Smooth muscle cell of the umbilical artery (primary cell): ENCODE results near the gene FARP1. TPM values are rescaled to one million over a fixed set of nuclear protein-coding genes. Genes with fewer than 3 reads are reported as not detected.

ENCODE experiments used
- total RNA-seq: library from RNA; depleted of rRNA; stranded (reverse); fragments of >200 nt; gene quantifications from 2 replicates; pipeline ENCODE4 v1.2.3, GENCODE V29; 2014

The FARP1 gene, protein sequence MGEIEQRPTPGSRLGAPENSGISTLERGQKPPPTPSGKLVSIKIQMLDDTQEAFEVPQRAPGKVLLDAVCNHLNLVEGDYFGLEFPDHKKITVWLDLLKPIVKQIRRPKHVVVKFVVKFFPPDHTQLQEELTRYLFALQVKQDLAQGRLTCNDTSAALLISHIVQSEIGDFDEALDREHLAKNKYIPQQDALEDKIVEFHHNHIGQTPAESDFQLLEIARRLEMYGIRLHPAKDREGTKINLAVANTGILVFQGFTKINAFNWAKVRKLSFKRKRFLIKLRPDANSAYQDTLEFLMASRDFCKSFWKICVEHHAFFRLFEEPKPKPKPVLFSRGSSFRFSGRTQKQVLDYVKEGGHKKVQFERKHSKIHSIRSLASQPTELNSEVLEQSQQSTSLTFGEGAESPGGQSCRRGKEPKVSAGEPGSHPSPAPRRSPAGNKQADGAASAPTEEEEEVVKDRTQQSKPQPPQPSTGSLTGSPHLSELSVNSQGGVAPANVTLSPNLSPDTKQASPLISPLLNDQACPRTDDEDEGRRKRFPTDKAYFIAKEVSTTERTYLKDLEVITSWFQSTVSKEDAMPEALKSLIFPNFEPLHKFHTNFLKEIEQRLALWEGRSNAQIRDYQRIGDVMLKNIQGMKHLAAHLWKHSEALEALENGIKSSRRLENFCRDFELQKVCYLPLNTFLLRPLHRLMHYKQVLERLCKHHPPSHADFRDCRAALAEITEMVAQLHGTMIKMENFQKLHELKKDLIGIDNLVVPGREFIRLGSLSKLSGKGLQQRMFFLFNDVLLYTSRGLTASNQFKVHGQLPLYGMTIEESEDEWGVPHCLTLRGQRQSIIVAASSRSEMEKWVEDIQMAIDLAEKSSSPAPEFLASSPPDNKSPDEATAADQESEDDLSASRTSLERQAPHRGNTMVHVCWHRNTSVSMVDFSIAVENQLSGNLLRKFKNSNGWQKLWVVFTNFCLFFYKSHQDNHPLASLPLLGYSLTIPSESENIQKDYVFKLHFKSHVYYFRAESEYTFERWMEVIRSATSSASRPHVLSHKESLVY
- 33.9 and 60.7 TPM in 2 replicates for total RNA-seq

DNA sequence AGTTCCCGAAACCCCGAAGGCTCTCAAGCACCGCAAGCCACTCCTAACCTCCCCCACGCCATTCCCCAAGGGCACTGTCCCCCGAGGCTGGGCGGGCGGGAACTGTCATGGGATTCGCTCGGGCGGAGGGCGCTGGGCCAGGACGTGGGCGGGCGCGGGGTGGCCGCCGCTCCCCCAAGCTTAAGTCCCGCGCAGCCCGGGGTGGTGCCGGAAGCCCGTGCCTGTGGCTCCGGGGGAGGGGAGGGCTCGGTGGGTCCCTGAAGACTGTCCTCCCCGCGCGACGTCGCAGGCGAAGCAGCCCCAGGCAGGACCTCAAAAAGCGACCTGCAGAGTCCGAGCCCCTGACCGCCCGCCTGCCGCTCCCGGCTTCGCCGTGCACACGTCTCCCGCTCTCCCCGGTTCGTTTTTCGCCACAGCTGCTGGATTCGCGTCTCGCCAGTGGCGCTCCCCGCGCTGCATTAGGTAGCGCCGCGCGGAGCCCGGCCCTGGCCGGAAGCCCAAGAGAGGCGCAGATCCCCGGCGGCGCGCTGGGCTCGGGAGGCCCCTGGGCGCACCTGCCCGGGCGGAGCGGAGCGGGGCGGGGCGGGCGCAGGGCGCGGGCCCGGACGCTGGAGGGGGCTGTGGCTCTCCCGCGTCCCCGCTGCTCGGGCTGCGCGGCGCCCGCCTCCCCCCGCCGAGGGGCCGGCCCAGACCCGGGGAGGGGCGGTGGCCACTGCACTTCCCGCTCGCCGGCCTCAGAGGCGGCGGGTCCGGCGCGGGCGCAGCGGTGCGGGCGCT lies at the start of gene FARP1:
Gene FARP1 (plus strand): TSS at position 715 of the 777 bp plus-strand sequence. CDS start 70,149 bp downstream, outside the sequence.

DNA sequence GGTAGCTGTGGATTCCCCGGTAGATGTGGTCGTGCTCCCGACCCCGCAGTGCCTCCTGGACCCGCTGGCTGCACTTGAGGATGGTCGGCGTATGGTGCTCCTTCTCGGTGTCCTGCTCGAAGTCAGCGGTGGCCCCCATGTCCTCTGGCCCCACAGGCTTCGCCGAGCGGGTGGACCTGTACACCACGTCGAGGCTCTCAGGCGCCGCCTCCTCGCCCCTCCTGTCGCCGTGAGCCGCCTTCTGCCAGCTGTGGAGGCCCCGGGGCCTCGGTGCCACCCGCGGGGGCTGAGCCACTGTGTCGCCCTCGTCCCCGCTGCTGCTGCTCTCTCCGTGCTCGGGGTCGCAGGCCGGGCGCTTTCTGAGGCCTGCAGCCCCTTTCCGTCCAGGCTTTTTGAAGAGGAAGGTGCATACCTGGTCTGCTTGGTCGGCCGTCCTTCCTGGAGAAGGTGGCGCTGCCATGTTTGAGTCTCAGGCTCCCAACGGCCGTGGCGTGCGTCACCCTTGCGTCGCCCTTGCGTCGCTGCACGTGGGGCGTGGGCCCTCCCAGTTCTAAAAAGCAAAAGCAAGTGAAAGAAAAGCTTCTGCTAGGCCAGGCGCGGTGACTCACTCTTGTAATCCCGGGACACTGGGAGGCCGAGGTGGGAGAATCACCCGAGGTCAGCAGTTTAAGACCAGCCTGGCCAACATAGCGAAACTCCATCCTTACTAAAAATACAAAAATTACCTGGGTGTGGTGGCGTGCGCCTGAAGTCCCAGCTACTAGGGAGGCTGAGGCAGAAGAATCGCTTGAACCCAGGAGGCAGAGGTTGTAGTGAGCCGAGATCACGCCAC lies 34.1 kb downstream of the FARP1 start, which contains the start of gene RNF113B:
Gene RNF113B (minus strand): TSS at position 493 of the 832 bp plus-strand sequence. CDS start 33 bp downstream, at position 460.

Other genes with a start within 250 kb of the FARP1 start
- gene IPO5, start 189.4 kb upstream of the FARP1 start, total RNA-seq = 155 and 283 TPM in 2 replicates
- gene RNF113B, start 34.2 kb downstream of the FARP1 start, total RNA-seq = not detected in 2 replicates